Lower leg skin (tissue), 3 donors: ENCODE data around the gene NELFB.

Experiments used
- POLR2A ChIP-seq, 2 donors: fragments of 450-650 bp; IDR thresholded peaks; one replicate each; pipeline ENCODE4 v1.6.1; 2016 to 2017; ENCODE audit warnings: antibody characterized with exemption in 2 of 2, mild to moderate bottlenecking in 1 of 2, moderate library complexity in 1 of 2
- TF ChIP-seq, protein P1 (sequence below), 3 donors: fragments of 450-650 bp; IDR thresholded peaks; one replicate each; pipeline ENCODE4 v1.5.1; 2016; ENCODE audit warnings: antibody characterized with exemption in 3 of 3, mild to moderate bottlenecking in 3 of 3, moderate library complexity in 2 of 3

DNA sequence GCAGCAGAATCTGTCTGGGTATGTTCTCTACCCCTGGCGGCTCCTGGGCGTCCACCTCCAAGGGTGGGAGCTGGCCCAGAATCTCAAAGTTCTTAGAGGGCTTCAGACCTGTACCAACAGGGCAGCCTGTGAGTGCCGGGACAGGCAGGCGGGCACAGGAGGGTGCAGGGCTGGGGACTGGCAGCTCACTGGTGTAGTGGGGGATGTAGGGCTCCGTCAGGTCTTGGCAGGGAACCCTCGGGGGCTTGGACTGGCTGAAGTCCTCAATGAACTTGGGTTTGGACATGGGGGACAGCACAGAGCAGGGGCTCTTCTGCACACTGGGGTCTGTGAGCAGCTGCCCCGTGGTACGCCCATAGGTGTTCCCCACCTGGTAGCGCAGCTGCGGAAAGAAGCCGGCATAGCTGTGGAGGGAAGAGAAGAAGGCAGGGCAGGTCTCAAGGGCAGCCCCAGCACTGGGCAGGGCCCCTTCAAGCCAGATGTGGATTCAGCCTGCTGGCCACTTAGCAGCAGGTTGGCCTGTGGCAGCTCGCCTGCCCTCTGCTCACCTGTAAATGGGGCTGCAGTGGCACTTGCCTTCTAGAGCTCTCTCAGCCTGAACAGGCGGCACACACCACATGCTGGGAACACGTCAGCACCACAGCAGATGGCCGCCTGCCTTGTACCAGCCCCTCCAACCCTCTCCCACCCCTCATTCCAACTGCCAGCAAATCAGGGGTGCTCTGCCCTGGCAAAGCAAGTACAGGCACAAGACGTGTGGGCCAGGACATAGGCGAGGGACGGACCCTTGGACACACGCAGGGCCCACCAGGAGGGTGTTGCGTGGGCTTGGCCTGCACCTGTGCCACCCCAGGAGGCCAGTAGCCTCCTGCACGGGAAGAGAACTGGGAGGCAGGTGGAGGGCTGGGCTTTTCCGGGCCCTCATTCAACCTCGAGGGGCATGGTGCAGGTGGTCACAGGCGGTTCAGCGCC, 9.4 kb upstream of the NELFB start:
- TF ChIP-seq, protein P1, sequence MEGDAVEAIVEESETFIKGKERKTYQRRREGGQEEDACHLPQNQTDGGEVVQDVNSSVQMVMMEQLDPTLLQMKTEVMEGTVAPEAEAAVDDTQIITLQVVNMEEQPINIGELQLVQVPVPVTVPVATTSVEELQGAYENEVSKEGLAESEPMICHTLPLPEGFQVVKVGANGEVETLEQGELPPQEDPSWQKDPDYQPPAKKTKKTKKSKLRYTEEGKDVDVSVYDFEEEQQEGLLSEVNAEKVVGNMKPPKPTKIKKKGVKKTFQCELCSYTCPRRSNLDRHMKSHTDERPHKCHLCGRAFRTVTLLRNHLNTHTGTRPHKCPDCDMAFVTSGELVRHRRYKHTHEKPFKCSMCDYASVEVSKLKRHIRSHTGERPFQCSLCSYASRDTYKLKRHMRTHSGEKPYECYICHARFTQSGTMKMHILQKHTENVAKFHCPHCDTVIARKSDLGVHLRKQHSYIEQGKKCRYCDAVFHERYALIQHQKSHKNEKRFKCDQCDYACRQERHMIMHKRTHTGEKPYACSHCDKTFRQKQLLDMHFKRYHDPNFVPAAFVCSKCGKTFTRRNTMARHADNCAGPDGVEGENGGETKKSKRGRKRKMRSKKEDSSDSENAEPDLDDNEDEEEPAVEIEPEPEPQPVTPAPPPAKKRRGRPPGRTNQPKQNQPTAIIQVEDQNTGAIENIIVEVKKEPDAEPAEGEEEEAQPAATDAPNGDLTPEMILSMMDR (IDR thresholded peaks at IDR 0.05): no peak
- TF ChIP-seq POLR2A (IDR thresholded peaks at IDR 0.05): no peak
